GM21390 (cell line): ENCODE data around the gene CAPN3.

ENCODE experiments used
- ATAC-seq: cut with Tn5 transposase; IDR thresholded peaks from one replicate; pipeline ENCODE4 v1.9.1; 2021; ENCODE audit not compliant: unreplicated experiment

The CAPN3 gene

GRCh38 chr15:42355291-42355690 is 4.0 kb upstream of the CAPN3 start:
- no peak for ATAC-seq

GRCh38 chr15:42356851-42357250 is 2.5 kb upstream of the CAPN3 start:
- ATAC-seq: no peak

GRCh38 chr15:42358141-42358540 is 1.2 kb upstream of the CAPN3 start:
- no peak for ATAC-seq

GRCh38 chr15:42359985-42360384 is 684 bp downstream of the CAPN3 start:
- no peak for ATAC-seq

GRCh38 chr15:42360535-42361112 is 1.3 kb downstream of the CAPN3 start:
- no peak for ATAC-seq

GRCh38 chr15:42363487-42363886 is 4.2 kb downstream of the CAPN3 start:
- no peak for ATAC-seq

- no peak for ATAC-seq
Measured at GRCh38 chr15:42363942-42364341, 4.6 kb downstream of the CAPN3 start.

GRCh38 chr15:42364529-42364928 is 5.2 kb downstream of the CAPN3 start:
- no peak for ATAC-seq

- ATAC-seq: no peak
Measured at GRCh38 chr15:42365921-42366550, 6.7 kb downstream of the CAPN3 start.

- ATAC-seq: no peak
Measured at GRCh38 chr15:42367041-42367440, 7.7 kb downstream of the CAPN3 start.

GRCh38 chr15:42368096-42368495 is 8.8 kb downstream of the CAPN3 start:
- ATAC-seq: no peak

- ATAC-seq: no peak
Measured at GRCh38 chr15:42371096-42371495, 11.8 kb downstream of the CAPN3 start.

- ATAC-seq: no peak
Measured at GRCh38 chr15:42373274-42373673, 14.0 kb downstream of the CAPN3 start.

- ATAC-seq: no peak
Measured at GRCh38 chr15:42373936-42374335, 14.6 kb downstream of the CAPN3 start.

- no peak for ATAC-seq
Measured at GRCh38 chr15:42374810-42375209, 15.5 kb downstream of the CAPN3 start.

- no peak for ATAC-seq
Measured at GRCh38 chr15:42375252-42375651, 16.0 kb downstream of the CAPN3 start.

GRCh38 chr15:42375941-42376340 is 16.6 kb downstream of the CAPN3 start:
- no peak for ATAC-seq

- no peak for ATAC-seq
Measured at GRCh38 chr15:42378011-42378410, 18.7 kb downstream of the CAPN3 start.

- ATAC-seq: no peak
Measured at GRCh38 chr15:42384597-42384996, 25.3 kb downstream of the CAPN3 start.

GRCh38 chr15:42385206-42385979 is 26.1 kb downstream of the CAPN3 start:
- no peak for ATAC-seq

GRCh38 chr15:42385980-42386700 is 26.8 kb downstream of the CAPN3 start:
- ATAC-seq: no peak

- ATAC-seq: no peak
Measured at GRCh38 chr15:42387603-42388002, 28.3 kb downstream of the CAPN3 start.
